ENCODE measurements around the gene NGDN.

Gene NGDN

GRCh38 chr14:23442721-23443356 lies 26.7 kb upstream of the NGDN start:
- WGBS: 72% methylated on average over 9 of the region's 9 CpGs
- H3K9me3 ChIP-seq (ENCODE audit: insufficient read depth, low read depth, low read length): no peaks in the 10 kb centered on the region
- H3K4me1 ChIP-seq (ENCODE audit: insufficient read depth, low read length): peaks cover 28% of the 10 kb centered on the region
- no peak overlapping the region for H3K4me3 ChIP-seq (ENCODE audit: low read length)
- no peak overlapping the region for H3K9ac ChIP-seq (ENCODE audit: low read depth, low read length)
- H3K27me3 ChIP-seq (ENCODE audit: insufficient read depth, low read length): peaks cover 4% of the 10 kb centered on the region; the same call in 1 of the 2 replicates
- no peak overlapping the region for H3K27ac ChIP-seq (ENCODE audit: low read depth, low read length)
- no peaks in the 10 kb centered on the region for H3K36me3 ChIP-seq (ENCODE audit: insufficient read depth, low read length)

- no peak overlapping the region for H3K27ac ChIP-seq (ENCODE audit: low read depth, low read length)
- no peaks in the 10 kb centered on the region for H3K9me3 ChIP-seq (ENCODE audit: insufficient read depth, low read depth, low read length)
- no peak overlapping the region for H3K4me3 ChIP-seq (ENCODE audit: low read length)
- no peaks in the 10 kb centered on the region for H3K36me3 ChIP-seq (ENCODE audit: insufficient read depth, low read length)
- no peak overlapping the region for H3K9ac ChIP-seq (ENCODE audit: low read depth, low read length)
- WGBS: 82% methylated on average over 11 of the region's 11 CpGs
- peaks cover 22% of the 10 kb centered on the region for H3K4me1 ChIP-seq (ENCODE audit: insufficient read depth, low read length)
- H3K27me3 ChIP-seq (ENCODE audit: insufficient read depth, low read length): peaks cover 4% of the 10 kb centered on the region; the same call in 1 of the 2 replicates
These were observed 26.1 kb upstream of the NGDN start for GRCh38 chr14:23443411-23443812.

- Histone ChIP-seq H3K27me3 (ENCODE audit: insufficient read depth, low read length) (peaks cover 4% of the 10 kb centered on the region; the same call in 1 of the 2 replicates), H3K4me1 (ENCODE audit: insufficient read depth, low read length) (peaks cover 18% of the 10 kb centered on the region), H3K4me3 (ENCODE audit: low read length) (no peak overlapping the region), H3K9me3 (ENCODE audit: insufficient read depth, low read depth, low read length) (no peaks in the 10 kb centered on the region), H3K36me3 (ENCODE audit: insufficient read depth, low read length) (no peaks in the 10 kb centered on the region), H3K27ac (ENCODE audit: low read depth, low read length) (no peak overlapping the region), H3K9ac (ENCODE audit: low read depth, low read length) (no peak overlapping the region)
- 90% methylated on average over 4 of the region's 6 CpGs for WGBS
These were observed 25.6 kb upstream of the NGDN start for GRCh38 chr14:23443881-23444280.

- Histone ChIP-seq H3K4me1 (ENCODE audit: insufficient read depth, low read length) (peaks cover 17% of the 10 kb centered on the region), H3K9ac (ENCODE audit: low read depth, low read length) (no peak overlapping the region), H3K9me3 (ENCODE audit: insufficient read depth, low read depth, low read length) (no peaks in the 10 kb centered on the region), H3K27ac (ENCODE audit: low read depth, low read length) (no peak overlapping the region), H3K27me3 (ENCODE audit: insufficient read depth, low read length) (peaks cover 4% of the 10 kb centered on the region; the same call in 1 of the 2 replicates), H3K36me3 (ENCODE audit: insufficient read depth, low read length) (no peaks in the 10 kb centered on the region), H3K4me3 (ENCODE audit: low read length) (no peak overlapping the region)
- 100% methylated on average over 1 of the region's 1 CpG for WGBS
These were observed 25.2 kb upstream of the NGDN start for GRCh38 chr14:23444314-23444713.

GRCh38 chr14:23445773-23446172 lies 23.7 kb upstream of the NGDN start:
- Histone ChIP-seq H3K9ac (ENCODE audit: low read depth, low read length) (no peak overlapping the region), H3K27me3 (ENCODE audit: insufficient read depth, low read length) (peaks cover 4% of the 10 kb centered on the region; the same call in 1 of the 2 replicates), H3K27ac (ENCODE audit: low read depth, low read length) (no peak overlapping the region), H3K9me3 (ENCODE audit: insufficient read depth, low read depth, low read length) (no peaks in the 10 kb centered on the region), H3K4me1 (ENCODE audit: insufficient read depth, low read length) (peaks cover 17% of the 10 kb centered on the region), H3K36me3 (ENCODE audit: insufficient read depth, low read length) (no peaks in the 10 kb centered on the region), H3K4me3 (ENCODE audit: low read length) (no peak overlapping the region)
- 79% methylated on average over 4 of the region's 4 CpGs for WGBS

- H3K9me3 ChIP-seq (ENCODE audit: insufficient read depth, low read depth, low read length): no peaks in the 10 kb centered on the region
- no peak overlapping the region for H3K4me3 ChIP-seq (ENCODE audit: low read length)
- 88% methylated on average over 4 of the region's 4 CpGs for WGBS
These were observed 23.1 kb upstream of the NGDN start for GRCh38 chr14:23446291-23446851.

GRCh38 chr14:23447361-23448350 lies 21.8 kb upstream of the NGDN start:
- no peaks in the 10 kb centered on the region for H3K36me3 ChIP-seq (ENCODE audit: insufficient read depth, low read length)
- no peak overlapping the region for H3K4me3 ChIP-seq (ENCODE audit: low read length)
- H3K27me3 ChIP-seq (ENCODE audit: insufficient read depth, low read length): no peaks in the 10 kb centered on the region
- 89% methylated on average over 7 of the region's 7 CpGs for WGBS
- no peak overlapping the region for H3K27ac ChIP-seq (ENCODE audit: low read depth, low read length)
- no peak overlapping the region for H3K9ac ChIP-seq (ENCODE audit: low read depth, low read length)
- peaks cover 4% of the 10 kb centered on the region; the same call in 1 of the 2 replicates for H3K9me3 ChIP-seq (ENCODE audit: insufficient read depth, low read depth, low read length)
- H3K4me1 ChIP-seq (ENCODE audit: insufficient read depth, low read length): peaks cover 10% of the 10 kb centered on the region

More at GRCh38 chr14:23446291-23446851, 23.1 kb upstream of the NGDN start:
- Histone ChIP-seq H3K9ac (ENCODE audit: low read depth, low read length) (no peak overlapping the region), H3K27ac (ENCODE audit: low read depth, low read length) (no peak overlapping the region), H3K4me1 (ENCODE audit: insufficient read depth, low read length) (peaks cover 17% of the 10 kb centered on the region), H3K36me3 (ENCODE audit: insufficient read depth, low read length) (no peaks in the 10 kb centered on the region), H3K27me3 (ENCODE audit: insufficient read depth, low read length) (peaks cover 4% of the 10 kb centered on the region; the same call in 1 of the 2 replicates)

GRCh38 chr14:23449314-23449713 lies 20.2 kb upstream of the NGDN start:
- WGBS: 67% methylated on average over 1 of the region's 1 CpG
- Histone ChIP-seq H3K27me3 (ENCODE audit: insufficient read depth, low read length) (no peaks in the 10 kb centered on the region), H3K9ac (ENCODE audit: low read depth, low read length) (no peak overlapping the region), H3K9me3 (ENCODE audit: insufficient read depth, low read depth, low read length) (peaks cover 4% of the 10 kb centered on the region; the same call in 1 of the 2 replicates), H3K4me1 (ENCODE audit: insufficient read depth, low read length) (no peaks in the 10 kb centered on the region), H3K36me3 (ENCODE audit: insufficient read depth, low read length) (no peaks in the 10 kb centered on the region), H3K4me3 (ENCODE audit: low read length) (no peak overlapping the region), H3K27ac (ENCODE audit: low read depth, low read length) (no peak overlapping the region)

- WGBS: 54% methylated on average over 2 of the region's 2 CpGs
- no peaks in the 10 kb centered on the region for H3K27me3 ChIP-seq (ENCODE audit: insufficient read depth, low read length)
- no peak overlapping the region for H3K4me3 ChIP-seq (ENCODE audit: low read length)
These were observed 19.1 kb upstream of the NGDN start for GRCh38 chr14:23450379-23450778.

GRCh38 chr14:23452237-23452636 lies 17.3 kb upstream of the NGDN start:
- Histone ChIP-seq H3K36me3 (ENCODE audit: insufficient read depth, low read length) (no peaks in the 10 kb centered on the region), H3K27me3 (ENCODE audit: insufficient read depth, low read length) (no peaks in the 10 kb centered on the region), H3K9me3 (ENCODE audit: insufficient read depth, low read depth, low read length) (peaks cover 4% of the 10 kb centered on the region; the same call in 1 of the 2 replicates), H3K9ac (ENCODE audit: low read depth, low read length) (no peak overlapping the region), H3K4me3 (ENCODE audit: low read length) (no peak overlapping the region), H3K4me1 (ENCODE audit: insufficient read depth, low read length) (no peaks in the 10 kb centered on the region), H3K27ac (ENCODE audit: low read depth, low read length) (no peak overlapping the region)
- no CpG with 5 or more reads among the region's 2 CpGs for WGBS

More at GRCh38 chr14:23450379-23450778, 19.1 kb upstream of the NGDN start:
- no peaks in the 10 kb centered on the region for H3K36me3 ChIP-seq (ENCODE audit: insufficient read depth, low read length)
- H3K9me3 ChIP-seq (ENCODE audit: insufficient read depth, low read depth, low read length): peaks cover 4% of the 10 kb centered on the region; the same call in 1 of the 2 replicates
- no peak overlapping the region for H3K9ac ChIP-seq (ENCODE audit: low read depth, low read length)
- H3K27ac ChIP-seq (ENCODE audit: low read depth, low read length): no peak overlapping the region
- H3K4me1 ChIP-seq (ENCODE audit: insufficient read depth, low read length): no peaks in the 10 kb centered on the region

GRCh38 chr14:23454445-23454856 lies 15.1 kb upstream of the NGDN start:
- H3K4me1 ChIP-seq (ENCODE audit: insufficient read depth, low read length): no peaks in the 10 kb centered on the region
- no peak overlapping the region for H3K27ac ChIP-seq (ENCODE audit: low read depth, low read length)
- peaks cover 4% of the 10 kb centered on the region; the same call in 1 of the 2 replicates for H3K9me3 ChIP-seq (ENCODE audit: insufficient read depth, low read depth, low read length)
- H3K9ac ChIP-seq (ENCODE audit: low read depth, low read length): no peak overlapping the region
- no peaks in the 10 kb centered on the region for H3K36me3 ChIP-seq (ENCODE audit: insufficient read depth, low read length)
- 84% methylated on average over 1 of the region's 1 CpG for WGBS
- no peaks in the 10 kb centered on the region for H3K27me3 ChIP-seq (ENCODE audit: insufficient read depth, low read length)
- H3K4me3 ChIP-seq (ENCODE audit: low read length): no peak overlapping the region
